LNCAP (cell line): Measurements from ENCODE around the gene MACROH2A2.

Source experiments
- CTCF ChIP-seq: fragments of 450-650 bp; IDR thresholded peaks from 2 replicates; pipeline ENCODE4 v1.5.1; 2017; ENCODE audit warnings: mild to moderate bottlenecking

The MACROH2A2 gene

GRCh38 chr10:70070834-70071233 lies 18.2 kb downstream of the MACROH2A2 start:
- no peak for TF ChIP-seq CTCF

- TF ChIP-seq CTCF, result no peak
Observed at GRCh38 chr10:70074165-70074564, 21.5 kb downstream of the MACROH2A2 start.

GRCh38 chr10:70074971-70075370 lies 22.3 kb downstream of the MACROH2A2 start:
- TF ChIP-seq CTCF, result no peak

- no peak for TF ChIP-seq CTCF
Observed at GRCh38 chr10:70078329-70078728, 25.7 kb downstream of the MACROH2A2 start.

- TF ChIP-seq CTCF, result no peak
Observed at GRCh38 chr10:70078937-70079336, 26.3 kb downstream of the MACROH2A2 start.

- TF ChIP-seq CTCF, result no peak
Observed at GRCh38 chr10:70084189-70084588, 31.5 kb downstream of the MACROH2A2 start.

- no peak for TF ChIP-seq CTCF
Observed at GRCh38 chr10:70085975-70086613, 33.4 kb downstream of the MACROH2A2 start.
